ENCODE measurements around the gene AP3D1. TPM values are rescaled to one million over a fixed set of nuclear protein-coding genes. Genes with fewer than 3 reads are reported as not detected.

The AP3D1 gene
- total and polyA plus RNA-seq, 9 of the 15 experiments (the other 6 are each of a cell fraction or from before 2014, with no cell fraction given): 1.2 to 86.1 (median 35.9) TPM

- no peak for TF ChIP-seq AFF1 (IDR thresholded peaks at IDR 0.05; ENCODE audit: low read depth in 1 of 2, partially characterized antibody in 2 of 2)
- no peak for TF ChIP-seq ASH1L (IDR thresholded peaks at IDR 0.05; ENCODE audit: borderline replicate concordance, low read depth, partially characterized antibody)
- no peak for TF ChIP-seq BCLAF1 (IDR thresholded peaks at IDR 0.05; ENCODE audit: borderline replicate concordance in 1 of 2, control insufficient read depth in 1 of 2, low read depth in 2 of 2, low read length in 1 of 2)
- TF ChIP-seq ARID4B (CRISPR knock-in tag; IDR thresholded peaks at IDR 0.05): no peak; the same call in 1 of the 2 replicates
- TF ChIP-seq E2F5 (CRISPR knock-in tag; IDR thresholded peaks at IDR 0.05): 0 out of 2 replicates have a peak, but pooled peaks have one; percentile 40
- no peak for TF ChIP-seq STAT5A (IDR thresholded peaks at IDR 0.05; ENCODE audit: borderline replicate concordance, low read length)
- no peak for TF ChIP-seq FOXA1 (IDR thresholded peaks at IDR 0.05; ENCODE audit: borderline replicate concordance)
- no peak for TF ChIP-seq TFAM (CRISPR knock-in tag; conservative IDR thresholded peaks at IDR 0.05)
- TF ChIP-seq IFI16 (CRISPR knock-in tag; IDR thresholded peaks at IDR 0.05): no peak
- no peak for TF ChIP-seq POLR2G (IDR thresholded peaks at IDR 0.05; ENCODE audit: low read depth, low read length)
- peak; percentile 46; the same call in 1 of the 2 replicates for TF ChIP-seq MTA3 (IDR thresholded peaks at IDR 0.05; ENCODE audit: borderline replicate concordance)
- TF ChIP-seq SMARCA5 (IDR thresholded peaks at IDR 0.05): no peak
- no peak; the same call in 1 of the 2 replicates for TF ChIP-seq TARDBP (IDR thresholded peaks at IDR 0.05)
Measured at GRCh38 chr19:2060884-2061494, 90.4 kb downstream of the AP3D1 start (continued).
